LNCAP (cell line): Measurements from ENCODE around the gene INSR.

Source experiments
- TF ChIP-seq, protein P1 (sequence below): fragments of 450-650 bp; IDR thresholded peaks from 2 replicates; pipeline ENCODE4 v1.5.1; 2017; ENCODE audit warnings: mild to moderate bottlenecking

Gene INSR

GRCh38 chr19:7170983-7171382 lies 123.2 kb downstream of the INSR start:
- TF ChIP-seq, protein P1, sequence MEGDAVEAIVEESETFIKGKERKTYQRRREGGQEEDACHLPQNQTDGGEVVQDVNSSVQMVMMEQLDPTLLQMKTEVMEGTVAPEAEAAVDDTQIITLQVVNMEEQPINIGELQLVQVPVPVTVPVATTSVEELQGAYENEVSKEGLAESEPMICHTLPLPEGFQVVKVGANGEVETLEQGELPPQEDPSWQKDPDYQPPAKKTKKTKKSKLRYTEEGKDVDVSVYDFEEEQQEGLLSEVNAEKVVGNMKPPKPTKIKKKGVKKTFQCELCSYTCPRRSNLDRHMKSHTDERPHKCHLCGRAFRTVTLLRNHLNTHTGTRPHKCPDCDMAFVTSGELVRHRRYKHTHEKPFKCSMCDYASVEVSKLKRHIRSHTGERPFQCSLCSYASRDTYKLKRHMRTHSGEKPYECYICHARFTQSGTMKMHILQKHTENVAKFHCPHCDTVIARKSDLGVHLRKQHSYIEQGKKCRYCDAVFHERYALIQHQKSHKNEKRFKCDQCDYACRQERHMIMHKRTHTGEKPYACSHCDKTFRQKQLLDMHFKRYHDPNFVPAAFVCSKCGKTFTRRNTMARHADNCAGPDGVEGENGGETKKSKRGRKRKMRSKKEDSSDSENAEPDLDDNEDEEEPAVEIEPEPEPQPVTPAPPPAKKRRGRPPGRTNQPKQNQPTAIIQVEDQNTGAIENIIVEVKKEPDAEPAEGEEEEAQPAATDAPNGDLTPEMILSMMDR = no peak

GRCh38 chr19:7168941-7169340 lies 125.3 kb downstream of the INSR start:
- TF ChIP-seq, protein P1 = no peak

- TF ChIP-seq, protein P1 = no peak
These were observed 132.9 kb downstream of the INSR start for GRCh38 chr19:7161292-7161691.

DNA sequence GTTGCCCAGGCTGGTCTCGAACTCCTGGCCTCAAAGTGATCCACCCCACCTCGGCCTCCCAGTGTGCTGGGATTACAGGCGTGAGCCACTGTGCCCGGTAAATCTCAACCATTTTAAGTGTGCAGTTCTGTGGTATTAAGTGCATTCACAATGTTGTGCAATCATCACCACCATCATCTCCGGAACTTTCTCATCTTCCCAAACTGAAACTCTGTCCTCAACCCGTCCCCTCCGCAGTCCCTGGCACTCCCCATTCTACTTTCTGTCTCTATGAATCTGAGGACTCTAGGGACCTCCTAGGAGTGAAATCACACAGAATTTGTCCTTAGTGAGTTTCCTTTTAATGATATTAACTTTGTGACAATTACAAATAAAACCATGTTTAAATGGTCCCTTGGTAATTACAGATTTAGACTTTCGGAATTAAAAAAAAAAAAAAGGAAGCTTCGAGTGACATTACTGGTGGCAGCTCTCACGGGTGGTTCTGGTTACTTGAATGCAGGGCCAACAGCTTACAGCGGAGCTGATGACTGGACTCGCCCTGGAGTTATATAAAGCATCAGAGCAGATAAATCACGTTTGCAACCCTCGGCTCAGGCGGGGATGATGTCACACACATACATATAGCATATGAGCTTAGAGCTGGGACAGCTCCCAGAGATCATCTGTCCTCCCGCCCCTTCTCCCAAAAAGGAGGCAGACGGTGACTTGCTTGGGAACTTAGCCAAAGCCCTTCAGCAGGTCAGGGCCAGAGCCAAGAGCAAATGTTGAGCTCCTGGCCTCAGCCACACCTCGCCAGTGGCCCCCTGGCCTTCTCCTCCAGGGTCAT lies 134.9 kb downstream of the INSR start:
- TF ChIP-seq, protein P1 = no peak

DNA sequence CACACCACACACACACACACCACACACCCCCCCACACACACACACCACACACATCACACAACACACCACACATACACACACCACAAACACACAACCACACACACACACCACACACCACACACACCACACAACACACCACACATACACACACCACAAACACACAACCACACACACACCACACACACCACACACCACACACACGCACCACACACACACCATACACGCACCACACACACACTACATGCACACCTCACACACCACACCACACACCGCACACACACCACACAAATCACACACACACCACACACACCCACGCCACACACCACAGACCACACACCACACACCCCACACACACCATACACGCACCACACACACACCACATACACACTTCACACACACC lies 141.2 kb downstream of the INSR start:
- TF ChIP-seq, protein P1 = no peak

- TF ChIP-seq, protein P1 = no peak
These were observed 141.6 kb downstream of the INSR start for GRCh38 chr19:7152568-7152967.

GRCh38 chr19:7149956-7150705 lies 144.1 kb downstream of the INSR start:
- TF ChIP-seq, protein P1 = no peak
